Panc1 (cell line): Measurements from ENCODE around the gene RNF169.

Experiments used
- POLR2AphosphoS5 ChIP-seq: IDR thresholded peaks from 2 replicates; pipeline ENCODE4 v1.6.1; 2012; ENCODE audit warnings: mild to moderate bottlenecking, low read depth, low read length, moderate library complexity
- REST ChIP-seq, 2 experiments: IDR thresholded peaks; 2 replicates each; pipeline ENCODE4 v1.6.1; 2011 to 2012; ENCODE audit warnings: low read depth in 2 of 2, control low read depth in 1 of 2, low read length in 1 of 2, mild to moderate bottlenecking in 1 of 2, moderate library complexity in 1 of 2; ENCODE audit not compliant: insufficient read depth in 1 of 2
- TF ChIP-seq, protein P1 (sequence below): fragments of 450-650 bp; IDR thresholded peaks from 2 replicates; pipeline ENCODE4 v1.5.1; 2017; ENCODE audit warnings: mild to moderate bottlenecking

- TF ChIP-seq, protein P1, sequence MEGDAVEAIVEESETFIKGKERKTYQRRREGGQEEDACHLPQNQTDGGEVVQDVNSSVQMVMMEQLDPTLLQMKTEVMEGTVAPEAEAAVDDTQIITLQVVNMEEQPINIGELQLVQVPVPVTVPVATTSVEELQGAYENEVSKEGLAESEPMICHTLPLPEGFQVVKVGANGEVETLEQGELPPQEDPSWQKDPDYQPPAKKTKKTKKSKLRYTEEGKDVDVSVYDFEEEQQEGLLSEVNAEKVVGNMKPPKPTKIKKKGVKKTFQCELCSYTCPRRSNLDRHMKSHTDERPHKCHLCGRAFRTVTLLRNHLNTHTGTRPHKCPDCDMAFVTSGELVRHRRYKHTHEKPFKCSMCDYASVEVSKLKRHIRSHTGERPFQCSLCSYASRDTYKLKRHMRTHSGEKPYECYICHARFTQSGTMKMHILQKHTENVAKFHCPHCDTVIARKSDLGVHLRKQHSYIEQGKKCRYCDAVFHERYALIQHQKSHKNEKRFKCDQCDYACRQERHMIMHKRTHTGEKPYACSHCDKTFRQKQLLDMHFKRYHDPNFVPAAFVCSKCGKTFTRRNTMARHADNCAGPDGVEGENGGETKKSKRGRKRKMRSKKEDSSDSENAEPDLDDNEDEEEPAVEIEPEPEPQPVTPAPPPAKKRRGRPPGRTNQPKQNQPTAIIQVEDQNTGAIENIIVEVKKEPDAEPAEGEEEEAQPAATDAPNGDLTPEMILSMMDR = no peak
- TF ChIP-seq POLR2AphosphoS5 (no peak), REST (IDR thresholded peaks at IDR 0.05; ENCODE audit: insufficient read depth in 1 of 2, low read depth in 2 of 2, low read length in 1 of 2) (no peak)
Observed at GRCh38 chr11:74730571-74731260, 17.9 kb upstream of the RNF169 start.
